Stimulated activated CD8-positive, alpha-beta memory T cell treated with anti-CD3 and anti-CD28 coated beads, Interleukin-12 subunit alpha, Interleukin-12 subunit beta, amount 100 ng/mL, for 4 hours (primary cell): ENCODE data around the gene RPL18A.
"Not testable (repeated sequence)": the region's sequence is repeated elsewhere in the genome, so short reads cannot be mapped to it uniquely, and the experiment has no call there.

Source experiments
- DNase-seq: peaks from one replicate; pipeline ENCODE4 v3.0.0-alpha.2; 2020; ENCODE audit warnings: low read depth

RPL18A gene

GRCh38 chr19:17866964-17867486 is 7.3 kb downstream of the RPL18A start:
- no peak for DNase-seq

- no peak for DNase-seq
These were observed 9.0 kb downstream of the RPL18A start for GRCh38 chr19:17868669-17869068.

- no peak for DNase-seq
These were observed 9.5 kb downstream of the RPL18A start for GRCh38 chr19:17869114-17869608.

GRCh38 chr19:17871032-17871877 is 11.5 kb downstream of the RPL18A start:
- no peak for DNase-seq

- DNase-seq = no peak
These were observed 12.2 kb downstream of the RPL18A start, which contains the start of gene SLC5A5 for GRCh38 chr19:17871878-17872250. TSS of gene SLC5A5 (plus strand) at chr19:17871945. CDS start at chr19:17872320, 375 bp downstream.

- DNase-seq = no peak
These were observed 12.7 kb downstream of the RPL18A start for GRCh38 chr19:17872251-17873001.

GRCh38 chr19:17873786-17874757 is 14.4 kb downstream of the RPL18A start:
- peak; percentile 39 for DNase-seq

GRCh38 chr19:17874758-17875135 is 15.0 kb downstream of the RPL18A start:
- no peak for DNase-seq

GRCh38 chr19:17877696-17878095 is 18.0 kb downstream of the RPL18A start:
- DNase-seq = no peak

- DNase-seq = no peak
These were observed 19.8 kb downstream of the RPL18A start for GRCh38 chr19:17879466-17879865.

- DNase-seq = no peak
These were observed 22.0 kb downstream of the RPL18A start for GRCh38 chr19:17881701-17882100.

GRCh38 chr19:17883627-17884410 is 24.1 kb downstream of the RPL18A start:
- no peak for DNase-seq

GRCh38 chr19:17886515-17886914 is 26.8 kb downstream of the RPL18A start:
- no peak for DNase-seq

GRCh38 chr19:17887221-17887620 is 27.5 kb downstream of the RPL18A start:
- DNase-seq = not testable (repeated sequence)

GRCh38 chr19:17888260-17888659 is 28.6 kb downstream of the RPL18A start:
- no peak for DNase-seq

GRCh38 chr19:17889609-17890214 is 30.0 kb downstream of the RPL18A start:
- DNase-seq = no peak

- no peak for DNase-seq
These were observed 34.1 kb downstream of the RPL18A start for GRCh38 chr19:17893766-17894165.

- DNase-seq = no peak
These were observed 43.0 kb downstream of the RPL18A start for GRCh38 chr19:17902701-17903100.

- no peak for DNase-seq
These were observed 48.5 kb downstream of the RPL18A start for GRCh38 chr19:17908244-17908643.

GRCh38 chr19:17909003-17909732 is 49.5 kb downstream of the RPL18A start:
- no peak for DNase-seq
